Lung (tissue), 12 donors: ENCODE measurements around the gene NCBP2L. TPM values are rescaled to one million over a fixed set of nuclear protein-coding genes. Genes with fewer than 3 reads are reported as not detected.
"Not testable (repeated sequence)": the region's sequence is repeated elsewhere in the genome, so short reads cannot be mapped to it uniquely, and the experiment has no call there.

Source experiments
- ATAC-seq: fragments of 200-7000 bp; cut with Tn5 transposase; one replicate; pipeline ENCODE4 v1.9.1; 2020; ENCODE audit warnings: moderate number of reproducible peaks; ENCODE audit not compliant: insufficient read depth, low FRiP score
- DNase-seq, 3 donors: peaks; one replicate each; pipeline ENCODE4 v3.0.0-alpha.2; 2013 to 2017
- H3K27ac ChIP-seq, 2 donors: one replicate each; pipeline ENCODE4 v1.5.1; 2013; ENCODE audit warnings: mild to moderate bottlenecking in 2 of 2, moderate library complexity in 2 of 2, control low read depth in 1 of 2, inconsistent platforms in 1 of 2, low read depth in 1 of 2, low read length in 1 of 2
- H3K27me3 ChIP-seq, 3 donors: one replicate each; pipeline ENCODE4 v1.5.1; 2013; ENCODE audit warnings: low read length in 2 of 3; ENCODE audit not compliant: control insufficient read depth in 3 of 3, insufficient read depth in 3 of 3
- H3K36me3 ChIP-seq, 4 donors: one replicate each; pipeline ENCODE4 v1.5.1; 2013; ENCODE audit warnings: low read length in 4 of 4, mild to moderate bottlenecking in 1 of 4, moderate library complexity in 1 of 4; ENCODE audit not compliant: control insufficient read depth in 4 of 4, insufficient read depth in 4 of 4
- H3K4me1 ChIP-seq, 5 donors: one replicate each; pipeline ENCODE4 v1.5.1; 2013; ENCODE audit warnings: low read length in 5 of 5, mild to moderate bottlenecking in 2 of 5, moderate library complexity in 1 of 5; ENCODE audit not compliant: control insufficient read depth in 5 of 5, insufficient read depth in 5 of 5
- H3K4me3 ChIP-seq: one replicate; pipeline ENCODE4 v1.5.1; 2013; ENCODE audit warnings: mild to moderate bottlenecking, control low read depth, moderate library complexity
- H3K9ac ChIP-seq, 2 donors: one replicate each; pipeline ENCODE4 v1.5.1; 2013; ENCODE audit warnings: low read length in 2 of 2, control low read depth in 1 of 2; ENCODE audit not compliant: insufficient read depth in 1 of 2
- H3K9me3 ChIP-seq, 4 donors: one replicate each; pipeline ENCODE4 v1.5.1; 2013; ENCODE audit warnings: low read length in 3 of 4, mild to moderate bottlenecking in 1 of 4, moderate library complexity in 1 of 4; ENCODE audit not compliant: control insufficient read depth in 4 of 4, insufficient read depth in 3 of 4
- WGBS, 2 donors: extraction: QIAGEN DNeasy Blood & Tissue Kit; methylation state at CpG; one replicate each; pipeline ENCODE4 v1.1.7; 2013; 5-methylcytosine and 5-hydroxymethylcytosine counted together
- polyA plus RNA-seq, 2 donors: library from polyadenylated mRNA; stranded (reverse); fragments of 200-250 nt; gene quantifications; one replicate each; pipeline ENCODE4 v1.2.1, GENCODE V29; 2013
- total RNA-seq, 2 donors: library from RNA; depleted of rRNA in 1 of 2; stranded (reverse); fragments of >200 nt in 1 of 2; gene quantifications; one replicate each; pipeline ENCODE4 v1.2.1, GENCODE V29; 2014 to 2021
- TF ChIP-seq, protein P1 (sequence below): IDR thresholded peaks from 2 replicates; pipeline ENCODE4 v1.5.1; 2012; ENCODE audit warnings: mild to moderate bottlenecking; ENCODE audit errors: control extremely low read depth, extremely low read depth
- donor health status: control.
- donor health status: control.
- donor health status: Bipolar disorder and iron deficiency.
- donor health status: healthy.
- donor health status: DM: yes; HTN: yes; CAD: no.

NCBP2L gene
- total and polyA plus RNA-seq, 4 donors = 0.03 to 0.12 (median 0.10) TPM

DNA sequence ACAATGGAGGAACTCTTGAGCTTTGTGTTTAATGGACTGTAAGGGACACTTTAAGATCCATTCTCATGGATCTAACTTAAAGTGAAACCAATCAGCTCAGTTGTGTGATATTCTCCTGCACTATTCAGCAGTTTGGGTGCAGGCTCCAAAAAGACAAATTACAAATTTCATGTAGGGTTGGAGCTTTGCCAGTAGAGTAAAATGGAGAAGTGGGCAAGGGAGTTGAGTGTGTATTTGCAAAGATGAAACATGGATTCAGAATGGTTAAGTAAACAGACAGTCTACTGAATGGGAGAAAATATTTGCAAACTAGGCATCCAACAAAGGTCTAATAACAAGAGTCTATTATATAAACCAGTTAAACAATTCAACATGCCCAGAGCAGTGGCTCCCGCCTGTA lies 26.9 kb downstream of the NCBP2L start:
- Histone ChIP-seq H3K9me3 (peaks cover 0 to 3% (median 0%) of the 10 kb centered on the region in 4 donors), H3K36me3 (no peaks in the 10 kb centered on the region), H3K27me3 (peaks cover 0 to 12% (median 4%) of the 10 kb centered on the region in 3 donors), H3K9ac (no peak overlapping the region), H3K4me1 (no peaks in the 10 kb centered on the region), H3K4me3 (no peak overlapping the region), H3K27ac (no peak overlapping the region)
- TF ChIP-seq, protein P1, sequence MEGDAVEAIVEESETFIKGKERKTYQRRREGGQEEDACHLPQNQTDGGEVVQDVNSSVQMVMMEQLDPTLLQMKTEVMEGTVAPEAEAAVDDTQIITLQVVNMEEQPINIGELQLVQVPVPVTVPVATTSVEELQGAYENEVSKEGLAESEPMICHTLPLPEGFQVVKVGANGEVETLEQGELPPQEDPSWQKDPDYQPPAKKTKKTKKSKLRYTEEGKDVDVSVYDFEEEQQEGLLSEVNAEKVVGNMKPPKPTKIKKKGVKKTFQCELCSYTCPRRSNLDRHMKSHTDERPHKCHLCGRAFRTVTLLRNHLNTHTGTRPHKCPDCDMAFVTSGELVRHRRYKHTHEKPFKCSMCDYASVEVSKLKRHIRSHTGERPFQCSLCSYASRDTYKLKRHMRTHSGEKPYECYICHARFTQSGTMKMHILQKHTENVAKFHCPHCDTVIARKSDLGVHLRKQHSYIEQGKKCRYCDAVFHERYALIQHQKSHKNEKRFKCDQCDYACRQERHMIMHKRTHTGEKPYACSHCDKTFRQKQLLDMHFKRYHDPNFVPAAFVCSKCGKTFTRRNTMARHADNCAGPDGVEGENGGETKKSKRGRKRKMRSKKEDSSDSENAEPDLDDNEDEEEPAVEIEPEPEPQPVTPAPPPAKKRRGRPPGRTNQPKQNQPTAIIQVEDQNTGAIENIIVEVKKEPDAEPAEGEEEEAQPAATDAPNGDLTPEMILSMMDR = no peak
- no peak for DNase-seq
- ATAC-seq = no peak
- WGBS, 2 donors = 70 to 93% methylated on average over 1 of the region's 1 CpG

DNA sequence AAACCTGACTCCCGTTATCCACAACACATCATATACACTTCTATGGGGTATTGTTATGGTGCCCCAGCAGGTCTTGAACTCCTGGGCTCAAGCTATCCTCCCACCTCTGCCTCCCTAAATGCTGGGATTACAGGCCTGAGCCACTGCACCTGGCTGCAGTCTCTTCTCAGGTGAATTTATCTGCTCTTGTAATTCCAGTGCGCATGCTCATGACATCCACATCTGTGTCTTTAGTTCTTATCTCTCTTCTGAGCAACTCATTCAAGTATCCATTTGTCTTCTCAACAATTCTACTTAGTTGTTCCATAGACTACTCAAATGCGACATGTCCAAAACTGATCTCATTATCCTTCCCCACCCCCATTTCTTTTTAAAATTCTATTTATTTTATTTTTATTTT lies 27.6 kb downstream of the NCBP2L start:
- Histone ChIP-seq H3K9me3 (peaks cover 0 to 3% (median 0%) of the 10 kb centered on the region in 4 donors), H3K27ac (no peak overlapping the region), H3K36me3 (no peaks in the 10 kb centered on the region), H3K9ac (no peak overlapping the region), H3K4me1 (no peaks in the 10 kb centered on the region), H3K27me3 (peaks cover 0 to 12% (median 4%) of the 10 kb centered on the region in 3 donors), H3K4me3 (no peak overlapping the region)
- DNase-seq (no peak), ATAC-seq (no peak)
- TF ChIP-seq, protein P1 = no peak
- WGBS, 2 donors = 81 to 98% methylated on average over 3 of the region's 3 CpGs

- not testable (repeated sequence) for ATAC-seq, H3K27ac ChIP-seq, H3K9me3 ChIP-seq, DNase-seq, H3K36me3 ChIP-seq, H3K4me3 ChIP-seq, H3K9ac ChIP-seq, H3K4me1 ChIP-seq
- H3K27me3 ChIP-seq = peaks cover 4 to 21% (median 5%) of the 10 kb centered on the region in 3 donors
- WGBS, 2 donors = 81 to 95% methylated on average over 10 of the region's 10 CpGs
These were observed 32.5 kb downstream of the NCBP2L start for GRCh38 chrX:107810053-107810452.

DNA sequence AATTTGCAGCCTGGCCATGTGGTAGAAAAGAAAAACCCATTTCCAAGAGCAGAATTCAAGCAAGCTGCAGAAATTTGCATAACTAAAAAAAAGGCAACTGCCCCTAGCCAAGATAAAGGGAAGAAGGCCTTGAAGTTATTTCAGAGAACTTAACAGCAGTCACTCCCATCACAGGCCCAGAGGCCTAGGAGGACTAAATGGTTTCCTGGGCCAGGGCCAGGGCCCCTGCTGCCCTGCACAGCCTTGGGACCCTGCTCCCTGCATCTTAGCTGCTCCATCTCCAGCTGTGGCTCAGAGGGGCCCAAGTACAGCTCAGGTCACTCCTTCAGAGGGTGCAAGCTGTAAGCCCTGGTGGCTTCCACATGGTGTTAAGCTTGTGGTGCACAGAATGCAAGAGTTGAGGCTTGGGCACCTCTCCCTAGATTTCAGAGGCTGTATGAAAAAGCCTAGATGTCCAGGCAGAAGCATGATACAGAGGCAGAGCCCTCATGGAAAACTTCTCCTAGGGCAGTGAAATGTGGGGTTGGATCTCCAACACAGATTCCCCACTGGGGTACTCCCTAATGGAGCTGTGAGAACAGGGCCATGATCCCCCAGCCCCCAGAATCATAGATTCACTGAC lies 41.5 kb downstream of the NCBP2L start:
- H3K9ac ChIP-seq = no peak overlapping the region
- ATAC-seq (no peak), DNase-seq (no peak)
- no peaks in the 10 kb centered on the region for H3K36me3 ChIP-seq
- no peaks in the 10 kb centered on the region for H3K4me1 ChIP-seq
- H3K27me3 ChIP-seq = peaks cover 0 to 2% (median 0%) of the 10 kb centered on the region in 3 donors
- peaks cover 0 to 7% (median 2%) of the 10 kb centered on the region in 4 donors for H3K9me3 ChIP-seq
- no peak overlapping the region for H3K4me3 ChIP-seq
- no peak overlapping the region for H3K27ac ChIP-seq
- TF ChIP-seq, protein P1 = no peak
